ENCODE data around the gene CERS6.

The CERS6 gene

DNA sequence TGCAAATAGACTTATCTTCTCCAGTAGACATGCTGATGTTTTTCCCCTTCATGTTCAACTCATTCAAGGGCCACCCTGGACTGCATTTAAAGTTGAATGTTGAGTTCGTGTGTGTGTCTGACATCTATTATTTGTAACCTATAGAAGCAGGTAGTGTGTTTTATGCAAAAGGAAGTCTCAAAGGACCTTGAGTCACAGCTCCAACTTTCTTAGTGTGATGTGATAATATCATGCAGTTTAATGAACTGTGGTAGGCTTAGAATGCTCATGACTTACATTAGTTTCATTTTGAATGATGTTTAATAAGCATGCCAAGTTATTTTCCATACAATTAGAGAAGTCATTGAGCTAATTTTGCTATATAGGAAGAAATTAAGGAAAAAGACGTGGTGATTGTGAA is 67.9 kb downstream of the CERS6 start:
- ChIA-PET POLR2A (interaction anchor here (0.6 kb wide), 1 partner anchor 40 kb away, joined by 3 read pairs; no protein-coding TSS in a partner anchor), CTCF (no interaction called here)
- no peak overlapping the region for H3K27ac ChIP-seq (ENCODE audit: extremely low read depth, low read depth, low read length)
- no peaks in the 10 kb centered on the region for H3K9me3 ChIP-seq (ENCODE audit: control insufficient read depth, insufficient read depth, low read depth, low read length)
- H3K4me3 ChIP-seq (ENCODE audit: low read depth, low read length) = no peak overlapping the region
- H3K36me3 ChIP-seq (ENCODE audit: control insufficient read depth in 2 of 2, insufficient read depth in 1 of 2, low read length in 2 of 2) = no peaks in the 10 kb centered on the region
- peaks cover 13% of the 10 kb centered on the region for H3K4me1 ChIP-seq (ENCODE audit: control insufficient read depth, insufficient read depth, low read length)
- TF ChIP-seq, protein P1, sequence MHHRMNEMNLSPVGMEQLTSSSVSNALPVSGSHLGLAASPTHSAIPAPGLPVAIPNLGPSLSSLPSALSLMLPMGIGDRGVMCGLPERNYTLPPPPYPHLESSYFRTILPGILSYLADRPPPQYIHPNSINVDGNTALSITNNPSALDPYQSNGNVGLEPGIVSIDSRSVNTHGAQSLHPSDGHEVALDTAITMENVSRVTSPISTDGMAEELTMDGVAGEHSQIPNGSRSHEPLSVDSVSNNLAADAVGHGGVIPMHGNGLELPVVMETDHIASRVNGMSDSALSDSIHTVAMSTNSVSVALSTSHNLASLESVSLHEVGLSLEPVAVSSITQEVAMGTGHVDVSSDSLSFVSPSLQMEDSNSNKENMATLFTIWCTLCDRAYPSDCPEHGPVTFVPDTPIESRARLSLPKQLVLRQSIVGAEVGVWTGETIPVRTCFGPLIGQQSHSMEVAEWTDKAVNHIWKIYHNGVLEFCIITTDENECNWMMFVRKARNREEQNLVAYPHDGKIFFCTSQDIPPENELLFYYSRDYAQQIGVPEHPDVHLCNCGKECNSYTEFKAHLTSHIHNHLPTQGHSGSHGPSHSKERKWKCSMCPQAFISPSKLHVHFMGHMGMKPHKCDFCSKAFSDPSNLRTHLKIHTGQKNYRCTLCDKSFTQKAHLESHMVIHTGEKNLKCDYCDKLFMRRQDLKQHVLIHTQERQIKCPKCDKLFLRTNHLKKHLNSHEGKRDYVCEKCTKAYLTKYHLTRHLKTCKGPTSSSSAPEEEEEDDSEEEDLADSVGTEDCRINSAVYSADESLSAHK (tag by site-specific recombination; IDR thresholded peaks at IDR 0.05) = no peak
- TF ChIP-seq, protein P2, sequence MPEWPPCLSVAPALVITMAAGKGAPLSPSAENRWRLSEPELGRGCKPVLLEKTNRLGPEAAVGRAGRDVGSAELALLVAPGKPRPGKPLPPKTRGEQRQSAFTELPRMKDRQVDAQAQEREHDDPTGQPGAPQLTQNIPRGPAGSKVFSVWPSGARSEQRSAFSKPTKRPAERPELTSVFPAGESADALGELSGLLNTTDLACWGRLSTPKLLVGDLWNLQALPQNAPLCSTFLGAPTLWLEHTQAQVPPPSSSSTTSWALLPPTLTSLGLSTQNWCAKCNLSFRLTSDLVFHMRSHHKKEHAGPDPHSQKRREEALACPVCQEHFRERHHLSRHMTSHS (tag by site-specific recombination; IDR thresholded peaks at IDR 0.05) = no peak
- no peak for TF ChIP-seq KLF10 (tag by site-specific recombination; IDR thresholded peaks at IDR 0.05)
- no peak for TF ChIP-seq ZNF561 (tag by site-specific recombination; IDR thresholded peaks at IDR 0.05; ENCODE audit: borderline replicate concordance)
- TF ChIP-seq, protein P3, sequence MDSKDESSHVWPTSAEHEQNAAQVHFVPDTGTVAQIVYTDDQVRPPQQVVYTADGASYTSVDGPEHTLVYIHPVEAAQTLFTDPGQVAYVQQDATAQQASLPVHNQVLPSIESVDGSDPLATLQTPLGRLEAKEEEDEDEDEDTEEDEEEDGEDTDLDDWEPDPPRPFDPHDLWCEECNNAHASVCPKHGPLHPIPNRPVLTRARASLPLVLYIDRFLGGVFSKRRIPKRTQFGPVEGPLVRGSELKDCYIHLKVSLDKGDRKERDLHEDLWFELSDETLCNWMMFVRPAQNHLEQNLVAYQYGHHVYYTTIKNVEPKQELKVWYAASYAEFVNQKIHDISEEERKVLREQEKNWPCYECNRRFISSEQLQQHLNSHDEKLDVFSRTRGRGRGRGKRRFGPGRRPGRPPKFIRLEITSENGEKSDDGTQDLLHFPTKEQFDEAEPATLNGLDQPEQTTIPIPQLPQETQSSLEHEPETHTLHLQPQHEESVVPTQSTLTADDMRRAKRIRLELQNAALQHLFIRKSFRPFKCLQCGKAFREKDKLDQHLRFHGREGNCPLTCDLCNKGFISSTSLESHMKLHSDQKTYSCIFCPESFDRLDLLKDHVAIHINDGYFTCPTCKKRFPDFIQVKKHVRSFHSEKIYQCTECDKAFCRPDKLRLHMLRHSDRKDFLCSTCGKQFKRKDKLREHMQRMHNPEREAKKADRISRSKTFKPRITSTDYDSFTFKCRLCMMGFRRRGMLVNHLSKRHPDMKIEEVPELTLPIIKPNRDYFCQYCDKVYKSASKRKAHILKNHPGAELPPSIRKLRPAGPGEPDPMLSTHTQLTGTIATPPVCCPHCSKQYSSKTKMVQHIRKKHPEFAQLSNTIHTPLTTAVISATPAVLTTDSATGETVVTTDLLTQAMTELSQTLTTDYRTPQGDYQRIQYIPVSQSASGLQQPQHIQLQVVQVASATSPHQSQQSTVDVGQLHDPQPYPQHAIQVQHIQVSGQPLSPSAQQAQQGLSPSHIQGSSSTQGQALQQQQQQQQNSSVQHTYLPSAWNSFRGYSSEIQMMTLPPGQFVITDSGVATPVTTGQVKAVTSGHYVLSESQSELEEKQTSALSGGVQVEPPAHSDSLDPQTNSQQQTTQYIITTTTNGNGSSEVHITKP (tag by site-specific recombination; IDR thresholded peaks at IDR 0.05) = no peak
- TF ChIP-seq ZNF132 (tag by site-specific recombination; IDR thresholded peaks at IDR 0.05; ENCODE audit: borderline replicate concordance) = no peak
- TF ChIP-seq ZNF354C (tag by site-specific recombination; IDR thresholded peaks at IDR 0.05; ENCODE audit: borderline replicate concordance, low read depth) = no peak
- no peak for TF ChIP-seq ZFP69B (tag by site-specific recombination; IDR thresholded peaks at IDR 0.05)
- no peak for TF ChIP-seq ZNF248 (tag by site-specific recombination; IDR thresholded peaks at IDR 0.05)
- TF ChIP-seq ZNF423 (tag by site-specific recombination; IDR thresholded peaks at IDR 0.05) = no peak
- TF ChIP-seq ZNF324 (tag by site-specific recombination; IDR thresholded peaks at IDR 0.05) = no peak
- TF ChIP-seq, protein P4, sequence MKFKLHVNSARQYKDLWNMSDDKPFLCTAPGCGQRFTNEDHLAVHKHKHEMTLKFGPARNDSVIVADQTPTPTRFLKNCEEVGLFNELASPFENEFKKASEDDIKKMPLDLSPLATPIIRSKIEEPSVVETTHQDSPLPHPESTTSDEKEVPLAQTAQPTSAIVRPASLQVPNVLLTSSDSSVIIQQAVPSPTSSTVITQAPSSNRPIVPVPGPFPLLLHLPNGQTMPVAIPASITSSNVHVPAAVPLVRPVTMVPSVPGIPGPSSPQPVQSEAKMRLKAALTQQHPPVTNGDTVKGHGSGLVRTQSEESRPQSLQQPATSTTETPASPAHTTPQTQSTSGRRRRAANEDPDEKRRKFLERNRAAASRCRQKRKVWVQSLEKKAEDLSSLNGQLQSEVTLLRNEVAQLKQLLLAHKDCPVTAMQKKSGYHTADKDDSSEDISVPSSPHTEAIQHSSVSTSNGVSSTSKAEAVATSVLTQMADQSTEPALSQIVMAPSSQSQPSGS (tag by site-specific recombination; IDR thresholded peaks at IDR 0.05; ENCODE audit: low read depth) = no peak
- TF ChIP-seq, protein P5, sequence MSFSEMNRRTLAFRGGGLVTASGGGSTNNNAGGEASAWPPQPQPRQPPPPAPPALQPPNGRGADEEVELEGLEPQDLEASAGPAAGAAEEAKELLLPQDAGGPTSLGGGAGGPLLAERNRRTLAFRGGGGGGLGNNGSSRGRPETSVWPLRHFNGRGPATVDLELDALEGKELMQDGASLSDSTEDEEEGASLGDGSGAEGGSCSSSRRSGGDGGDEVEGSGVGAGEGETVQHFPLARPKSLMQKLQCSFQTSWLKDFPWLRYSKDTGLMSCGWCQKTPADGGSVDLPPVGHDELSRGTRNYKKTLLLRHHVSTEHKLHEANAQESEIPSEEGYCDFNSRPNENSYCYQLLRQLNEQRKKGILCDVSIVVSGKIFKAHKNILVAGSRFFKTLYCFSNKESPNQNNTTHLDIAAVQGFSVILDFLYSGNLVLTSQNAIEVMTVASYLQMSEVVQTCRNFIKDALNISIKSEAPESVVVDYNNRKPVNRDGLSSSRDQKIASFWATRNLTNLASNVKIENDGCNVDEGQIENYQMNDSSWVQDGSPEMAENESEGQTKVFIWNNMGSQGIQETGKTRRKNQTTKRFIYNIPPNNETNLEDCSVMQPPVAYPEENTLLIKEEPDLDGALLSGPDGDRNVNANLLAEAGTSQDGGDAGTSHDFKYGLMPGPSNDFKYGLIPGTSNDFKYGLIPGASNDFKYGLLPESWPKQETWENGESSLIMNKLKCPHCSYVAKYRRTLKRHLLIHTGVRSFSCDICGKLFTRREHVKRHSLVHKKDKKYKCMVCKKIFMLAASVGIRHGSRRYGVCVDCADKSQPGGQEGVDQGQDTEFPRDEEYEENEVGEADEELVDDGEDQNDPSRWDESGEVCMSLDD (tag by site-specific recombination; IDR thresholded peaks at IDR 0.05) = no peak
- TF ChIP-seq, protein P6, sequence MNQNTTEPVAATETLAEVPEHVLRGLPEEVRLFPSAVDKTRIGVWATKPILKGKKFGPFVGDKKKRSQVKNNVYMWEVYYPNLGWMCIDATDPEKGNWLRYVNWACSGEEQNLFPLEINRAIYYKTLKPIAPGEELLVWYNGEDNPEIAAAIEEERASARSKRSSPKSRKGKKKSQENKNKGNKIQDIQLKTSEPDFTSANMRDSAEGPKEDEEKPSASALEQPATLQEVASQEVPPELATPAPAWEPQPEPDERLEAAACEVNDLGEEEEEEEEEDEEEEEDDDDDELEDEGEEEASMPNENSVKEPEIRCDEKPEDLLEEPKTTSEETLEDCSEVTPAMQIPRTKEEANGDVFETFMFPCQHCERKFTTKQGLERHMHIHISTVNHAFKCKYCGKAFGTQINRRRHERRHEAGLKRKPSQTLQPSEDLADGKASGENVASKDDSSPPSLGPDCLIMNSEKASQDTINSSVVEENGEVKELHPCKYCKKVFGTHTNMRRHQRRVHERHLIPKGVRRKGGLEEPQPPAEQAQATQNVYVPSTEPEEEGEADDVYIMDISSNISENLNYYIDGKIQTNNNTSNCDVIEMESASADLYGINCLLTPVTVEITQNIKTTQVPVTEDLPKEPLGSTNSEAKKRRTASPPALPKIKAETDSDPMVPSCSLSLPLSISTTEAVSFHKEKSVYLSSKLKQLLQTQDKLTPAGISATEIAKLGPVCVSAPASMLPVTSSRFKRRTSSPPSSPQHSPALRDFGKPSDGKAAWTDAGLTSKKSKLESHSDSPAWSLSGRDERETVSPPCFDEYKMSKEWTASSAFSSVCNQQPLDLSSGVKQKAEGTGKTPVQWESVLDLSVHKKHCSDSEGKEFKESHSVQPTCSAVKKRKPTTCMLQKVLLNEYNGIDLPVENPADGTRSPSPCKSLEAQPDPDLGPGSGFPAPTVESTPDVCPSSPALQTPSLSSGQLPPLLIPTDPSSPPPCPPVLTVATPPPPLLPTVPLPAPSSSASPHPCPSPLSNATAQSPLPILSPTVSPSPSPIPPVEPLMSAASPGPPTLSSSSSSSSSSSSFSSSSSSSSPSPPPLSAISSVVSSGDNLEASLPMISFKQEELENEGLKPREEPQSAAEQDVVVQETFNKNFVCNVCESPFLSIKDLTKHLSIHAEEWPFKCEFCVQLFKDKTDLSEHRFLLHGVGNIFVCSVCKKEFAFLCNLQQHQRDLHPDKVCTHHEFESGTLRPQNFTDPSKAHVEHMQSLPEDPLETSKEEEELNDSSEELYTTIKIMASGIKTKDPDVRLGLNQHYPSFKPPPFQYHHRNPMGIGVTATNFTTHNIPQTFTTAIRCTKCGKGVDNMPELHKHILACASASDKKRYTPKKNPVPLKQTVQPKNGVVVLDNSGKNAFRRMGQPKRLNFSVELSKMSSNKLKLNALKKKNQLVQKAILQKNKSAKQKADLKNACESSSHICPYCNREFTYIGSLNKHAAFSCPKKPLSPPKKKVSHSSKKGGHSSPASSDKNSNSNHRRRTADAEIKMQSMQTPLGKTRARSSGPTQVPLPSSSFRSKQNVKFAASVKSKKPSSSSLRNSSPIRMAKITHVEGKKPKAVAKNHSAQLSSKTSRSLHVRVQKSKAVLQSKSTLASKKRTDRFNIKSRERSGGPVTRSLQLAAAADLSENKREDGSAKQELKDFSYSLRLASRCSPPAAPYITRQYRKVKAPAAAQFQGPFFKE (tag by site-specific recombination; IDR thresholded peaks at IDR 0.05; ENCODE audit: borderline replicate concordance) = no peak
- TF ChIP-seq ZNF654 (tag by site-specific recombination; IDR thresholded peaks at IDR 0.05; ENCODE audit: low read depth) = no peak
- TF ChIP-seq, protein P7, sequence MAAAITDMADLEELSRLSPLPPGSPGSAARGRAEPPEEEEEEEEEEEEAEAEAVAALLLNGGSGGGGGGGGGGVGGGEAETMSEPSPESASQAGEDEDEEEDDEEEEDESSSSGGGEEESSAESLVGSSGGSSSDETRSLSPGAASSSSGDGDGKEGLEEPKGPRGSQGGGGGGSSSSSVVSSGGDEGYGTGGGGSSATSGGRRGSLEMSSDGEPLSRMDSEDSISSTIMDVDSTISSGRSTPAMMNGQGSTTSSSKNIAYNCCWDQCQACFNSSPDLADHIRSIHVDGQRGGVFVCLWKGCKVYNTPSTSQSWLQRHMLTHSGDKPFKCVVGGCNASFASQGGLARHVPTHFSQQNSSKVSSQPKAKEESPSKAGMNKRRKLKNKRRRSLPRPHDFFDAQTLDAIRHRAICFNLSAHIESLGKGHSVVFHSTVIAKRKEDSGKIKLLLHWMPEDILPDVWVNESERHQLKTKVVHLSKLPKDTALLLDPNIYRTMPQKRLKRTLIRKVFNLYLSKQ (tag by site-specific recombination; IDR thresholded peaks at IDR 0.05; ENCODE audit: borderline replicate concordance) = no peak
- no peak for TF ChIP-seq ZBTB7A (tag by site-specific recombination; IDR thresholded peaks at IDR 0.05; ENCODE audit: low read depth)
